H1 (cell line): Measurements from ENCODE around the gene ISG20L2.

Experiments
- CHD1 ChIP-seq: IDR thresholded peaks from 2 replicates; pipeline ENCODE4 v1.6.1; 2012; ENCODE audit warnings: low read depth, low read length, improper control_type of control experiment
- CTCF ChIP-seq, 3 experiments: IDR thresholded peaks; 1 replicate in 2 of 3; 2 replicates in 1 of 3; pipeline versions ENCODE4 v1.5.1 to v1.6.1; 2011; ENCODE audit warnings: low read length in 3 of 3, mild to moderate bottlenecking in 3 of 3, inconsistent platforms in 2 of 3, low read depth in 1 of 3, moderate library complexity in 1 of 3; ENCODE audit not compliant: insufficient read depth in 1 of 3; ENCODE audit errors: control extremely low read depth in 1 of 3
- EZH2 ChIP-seq: fragments of 200-600 bp; sonication (generic); IDR thresholded peaks from 2 replicates; pipeline ENCODE4 v1.7.1; 2012; ENCODE audit warnings: low read depth, mild to moderate bottlenecking, moderate library complexity, low read length, inconsistent platforms; ENCODE audit not compliant: severe bottlenecking
- POLR2A ChIP-seq, 2 experiments: IDR thresholded peaks; 1 replicate in 1 of 2; 2 replicates in 1 of 2; pipeline ENCODE4 v1.6.1; 2011; ENCODE audit warnings: low read depth in 2 of 2, low read length in 2 of 2, mild to moderate bottlenecking in 2 of 2; ENCODE audit errors: control extremely low read depth in 1 of 2
- POU5F1 ChIP-seq: IDR thresholded peaks from 2 replicates; pipeline ENCODE4 v1.6.1; 2011; ENCODE audit warnings: low read depth, mild to moderate bottlenecking, low read length, moderate library complexity
- ZNF274 ChIP-seq: IDR thresholded peaks from 2 replicates; pipeline ENCODE4 v1.7.0; 2012; ENCODE audit warnings: low read length, borderline replicate concordance; ENCODE audit errors: extremely low read depth

GRCh38 chr1:156726549-156727226, 1.9 kb downstream of the ISG20L2 start:
- TF ChIP-seq EZH2, result no peak
- no peak for TF ChIP-seq POU5F1
- peak; percentile 6 to 78 (median 66) for TF ChIP-seq CTCF (IDR thresholded peaks at IDR 0.05; ENCODE audit: control extremely low read depth in 1 of 3, insufficient read depth in 1 of 3, low read depth in 1 of 3, low read length in 3 of 3)
- TF ChIP-seq ZNF274, result no peak
- no peak for TF ChIP-seq POLR2A (IDR thresholded peaks at IDR 0.05; ENCODE audit: control extremely low read depth in 1 of 2, low read depth in 2 of 2, low read length in 2 of 2)
- TF ChIP-seq CHD1, result no peak
